ENCODE data around the gene CTRB1. TPM values are rescaled to one million over a fixed set of nuclear protein-coding genes. Genes with fewer than 3 reads are reported as not detected.

The CTRB1 gene
- total RNA-seq, 1 experiment from 2014 or later = not detected

DNA sequence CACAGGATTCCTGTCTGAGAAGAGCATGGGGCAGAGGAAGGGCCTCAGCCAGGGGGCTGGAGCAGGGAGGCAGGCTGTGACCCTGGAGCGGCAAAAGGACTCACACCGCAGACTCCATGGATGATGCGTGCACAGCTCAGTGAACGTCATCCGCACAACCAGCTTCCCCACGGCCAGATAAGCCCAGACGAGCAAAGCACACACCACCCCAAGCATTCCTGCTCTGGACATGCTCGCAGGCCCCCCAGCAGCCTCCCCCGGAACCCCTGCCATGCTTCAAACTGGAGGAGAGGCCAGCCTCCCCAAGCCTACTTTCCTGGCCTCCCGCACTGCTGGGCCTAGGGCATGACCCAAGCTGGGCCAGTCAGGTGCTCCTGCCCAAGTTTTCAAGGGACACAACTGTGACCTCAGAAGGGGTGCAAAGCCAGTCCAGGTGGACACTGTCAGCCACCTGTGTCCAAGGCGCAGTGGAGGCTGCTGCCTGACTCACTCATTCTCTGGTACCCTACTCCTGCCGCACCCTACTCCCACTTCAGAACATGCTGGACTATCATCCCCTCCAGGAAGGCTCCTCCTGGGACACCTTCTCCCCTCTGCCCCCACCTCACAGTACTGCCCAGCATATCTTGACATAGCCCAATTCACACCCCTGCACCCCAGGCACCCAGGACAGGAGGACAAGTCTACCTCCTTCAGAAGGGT, 27.9 kb downstream of the CTRB1 start:
- intact Hi-C loops (cut with micrococcal nuclease; ENCODE audit: unreplicated experiment) = no loop called here
- Mint-ChIP-seq H3K27me3 (ENCODE audit: insufficient read depth, unreplicated experiment) (no peaks in the 10 kb centered on the region), H3K4me1 (ENCODE audit: low read depth, unreplicated experiment) (peaks cover 50% of the 10 kb centered on the region), H3K36me3 (ENCODE audit: insufficient read depth, unreplicated experiment) (peaks cover 90% of the 10 kb centered on the region), H3K4me3 (ENCODE audit: unreplicated experiment) (peak overlapping the region; percentile 11), H3K9me3 (ENCODE audit: unreplicated experiment) (no peaks in the 10 kb centered on the region), H3K27ac (ENCODE audit: unreplicated experiment) (peak overlapping the region; percentile 95)
- H3K4me3 ChIP-seq (ENCODE audit: low read depth, low read length) = no peak overlapping the region
- ChIA-PET POLR2A (no interaction called here), CTCF (interaction anchor here (1.6 to 1.7 kb wide), 2 partner anchors 13 to 139 kb away, joined by 4 to 6 read pairs; no protein-coding TSS in a partner anchor)
- BruUV-seq (replicated peaks) = no TSS peak
- peaks cover 7% of the 10 kb centered on the region for H3K36me3 ChIP-seq (ENCODE audit: control insufficient read depth, insufficient read depth, low read length)
- peaks cover 61% of the 10 kb centered on the region for H3K4me1 ChIP-seq
- TF ChIP-seq, protein P1, sequence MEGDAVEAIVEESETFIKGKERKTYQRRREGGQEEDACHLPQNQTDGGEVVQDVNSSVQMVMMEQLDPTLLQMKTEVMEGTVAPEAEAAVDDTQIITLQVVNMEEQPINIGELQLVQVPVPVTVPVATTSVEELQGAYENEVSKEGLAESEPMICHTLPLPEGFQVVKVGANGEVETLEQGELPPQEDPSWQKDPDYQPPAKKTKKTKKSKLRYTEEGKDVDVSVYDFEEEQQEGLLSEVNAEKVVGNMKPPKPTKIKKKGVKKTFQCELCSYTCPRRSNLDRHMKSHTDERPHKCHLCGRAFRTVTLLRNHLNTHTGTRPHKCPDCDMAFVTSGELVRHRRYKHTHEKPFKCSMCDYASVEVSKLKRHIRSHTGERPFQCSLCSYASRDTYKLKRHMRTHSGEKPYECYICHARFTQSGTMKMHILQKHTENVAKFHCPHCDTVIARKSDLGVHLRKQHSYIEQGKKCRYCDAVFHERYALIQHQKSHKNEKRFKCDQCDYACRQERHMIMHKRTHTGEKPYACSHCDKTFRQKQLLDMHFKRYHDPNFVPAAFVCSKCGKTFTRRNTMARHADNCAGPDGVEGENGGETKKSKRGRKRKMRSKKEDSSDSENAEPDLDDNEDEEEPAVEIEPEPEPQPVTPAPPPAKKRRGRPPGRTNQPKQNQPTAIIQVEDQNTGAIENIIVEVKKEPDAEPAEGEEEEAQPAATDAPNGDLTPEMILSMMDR (IDR thresholded peaks at IDR 0.05; ENCODE audit: insufficient read depth in 1 of 2, low read depth in 1 of 2, low read length in 1 of 2, severe bottlenecking in 1 of 2, unreplicated experiment in 1 of 2) = no peak
- H3K9me3 ChIP-seq = no peaks in the 10 kb centered on the region
- H3K27me3 ChIP-seq (replicated peaks; ENCODE audit: control insufficient read depth, insufficient read depth, low read length) = no peaks in the 10 kb centered on the region
- no peak for DNase-seq

DNA sequence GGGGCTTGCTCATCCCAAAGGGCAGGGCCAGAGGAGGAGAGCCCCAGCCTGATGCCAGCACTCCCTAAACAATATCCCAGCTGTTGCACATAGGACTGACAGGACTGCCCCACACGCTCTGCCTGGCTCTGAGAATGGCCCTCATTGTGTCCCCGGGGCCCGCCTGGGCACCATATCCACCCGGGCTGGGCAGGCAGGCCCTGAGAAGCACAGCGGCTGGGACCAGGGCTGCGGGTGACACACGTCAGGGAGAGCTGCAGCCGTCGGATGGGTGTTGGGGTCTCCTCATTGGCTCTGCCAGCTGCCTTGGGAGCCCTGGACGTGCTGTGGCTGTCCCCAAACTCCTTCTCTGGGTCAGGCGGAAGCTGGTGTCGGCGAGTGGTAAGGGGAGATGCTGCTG, 28.5 kb downstream of the CTRB1 start:
- H3K27me3 Mint-ChIP-seq (ENCODE audit: insufficient read depth, unreplicated experiment) = no peaks in the 10 kb centered on the region
- peaks cover 90% of the 10 kb centered on the region for H3K36me3 Mint-ChIP-seq (ENCODE audit: insufficient read depth, unreplicated experiment)
- Histone ChIP-seq H3K4me3 (ENCODE audit: low read depth, low read length) (no peak overlapping the region), H3K4me1 (peaks cover 67% of the 10 kb centered on the region), H3K36me3 (ENCODE audit: control insufficient read depth, insufficient read depth, low read length) (peaks cover 6% of the 10 kb centered on the region; the same call in 1 of the 2 replicates), H3K9me3 (no peaks in the 10 kb centered on the region), H3K27me3 (replicated peaks; ENCODE audit: control insufficient read depth, insufficient read depth, low read length) (no peaks in the 10 kb centered on the region)
- H3K4me3 Mint-ChIP-seq (ENCODE audit: unreplicated experiment) = peak overlapping the region; percentile 11
- intact Hi-C loops (cut with micrococcal nuclease; ENCODE audit: unreplicated experiment) = no loop called here
- ChIA-PET CTCF (interaction anchor here (1.0 kb wide), 1 partner anchor 138 kb away, joined by 4 read pairs; no protein-coding TSS in a partner anchor), POLR2A (no interaction called here)
- peak overlapping the region; percentile 95 for H3K27ac Mint-ChIP-seq (ENCODE audit: unreplicated experiment)
- peaks cover 55% of the 10 kb centered on the region for H3K4me1 Mint-ChIP-seq (ENCODE audit: low read depth, unreplicated experiment)
- no peak for DNase-seq
- H3K9me3 Mint-ChIP-seq (ENCODE audit: unreplicated experiment) = no peaks in the 10 kb centered on the region
- BruUV-seq (replicated peaks) = no TSS peak
- TF ChIP-seq, protein P1 (IDR thresholded peaks at IDR 0.05; ENCODE audit: insufficient read depth in 1 of 2, low read depth in 1 of 2, low read length in 1 of 2, severe bottlenecking in 1 of 2, unreplicated experiment in 1 of 2) = no peak

DNA sequence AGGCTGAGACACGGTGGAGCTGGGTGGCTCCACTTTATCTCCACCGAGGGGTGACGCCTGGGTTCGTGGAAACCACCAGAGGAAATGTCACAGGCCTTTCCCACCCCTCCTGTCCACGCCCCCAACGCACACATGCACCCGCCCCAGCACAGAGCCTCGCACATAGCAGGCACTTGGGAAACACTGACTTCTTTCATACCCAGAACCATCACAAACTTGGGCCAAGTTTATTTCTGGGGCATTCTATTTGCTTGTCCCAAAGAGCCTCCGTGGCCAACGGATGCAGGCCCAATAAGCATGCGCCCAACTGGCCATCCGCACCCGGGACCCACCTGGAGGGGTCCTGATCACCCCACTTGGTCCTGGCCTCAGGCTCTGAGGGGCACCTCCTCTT, 29.4 kb downstream of the CTRB1 start:
- peaks cover 6% of the 10 kb centered on the region; the same call in 1 of the 2 replicates for H3K36me3 ChIP-seq (ENCODE audit: control insufficient read depth, insufficient read depth, low read length)
- no peaks in the 10 kb centered on the region for H3K27me3 ChIP-seq (replicated peaks; ENCODE audit: control insufficient read depth, insufficient read depth, low read length)
- no peak for DNase-seq
- Mint-ChIP-seq H3K4me1 (ENCODE audit: low read depth, unreplicated experiment) (peaks cover 63% of the 10 kb centered on the region), H3K27ac (ENCODE audit: unreplicated experiment) (peak overlapping the region; percentile 95), H3K36me3 (ENCODE audit: insufficient read depth, unreplicated experiment) (peaks cover 82% of the 10 kb centered on the region), H3K9me3 (ENCODE audit: unreplicated experiment) (no peaks in the 10 kb centered on the region), H3K27me3 (ENCODE audit: insufficient read depth, unreplicated experiment) (no peaks in the 10 kb centered on the region), H3K4me3 (ENCODE audit: unreplicated experiment) (peak overlapping the region; percentile 11)
- POLR2A ChIA-PET = no interaction called here
- CTCF ChIA-PET = interaction anchor here (1.0 kb wide), 2 partner anchors 15 to 137 kb away, joined by 4 read pairs; no protein-coding TSS in a partner anchor
- no peaks in the 10 kb centered on the region for H3K9me3 ChIP-seq
- no peak overlapping the region for H3K4me3 ChIP-seq (ENCODE audit: low read depth, low read length)
- intact Hi-C loops (cut with micrococcal nuclease; ENCODE audit: unreplicated experiment) = no loop called here
- TF ChIP-seq, protein P1 (IDR thresholded peaks at IDR 0.05; ENCODE audit: insufficient read depth in 1 of 2, low read depth in 1 of 2, low read length in 1 of 2, severe bottlenecking in 1 of 2, unreplicated experiment in 1 of 2) = no peak
- no TSS peak for BruUV-seq (replicated peaks)
- peaks cover 75% of the 10 kb centered on the region for H3K4me1 ChIP-seq
